Testis (tissue), 3 donors: ENCODE data around the gene ADGRA1. TPM values are rescaled to one million over a fixed set of nuclear protein-coding genes. Genes with fewer than 3 reads are reported as not detected.

Experiments
- DNase-seq: peaks from one replicate; pipeline ENCODE4 v3.0.0-alpha.2; 2019
- H3K27ac ChIP-seq, 2 donors: fragments of 200-600 bp; sonication (generic); one replicate each; pipeline ENCODE4 v1.5.1; 2019
- H3K27me3 ChIP-seq: fragments of 200-600 bp; sonication (generic); one replicate; pipeline ENCODE4 v1.5.1; 2019
- H3K36me3 ChIP-seq: fragments of 200-600 bp; sonication (generic); one replicate; pipeline ENCODE4 v1.5.1; 2017; ENCODE audit warnings: low read depth; ENCODE audit errors: missing control alignments
- H3K4me1 ChIP-seq: fragments of 200-600 bp; sonication (generic); one replicate; pipeline ENCODE4 v1.5.1; 2019
- H3K4me3 ChIP-seq, 2 donors: fragments of 200-600 bp; sonication (generic); one replicate each; pipeline ENCODE4 v1.5.1; 2017 to 2019
- H3K9me3 ChIP-seq: fragments of 200-600 bp; sonication (generic); one replicate; pipeline ENCODE4 v1.5.1; 2017
- POLR2A ChIP-seq: fragments of 450-650 bp; IDR thresholded peaks from one replicate; pipeline ENCODE4 v1.6.1; 2017; ENCODE audit warnings: antibody characterized with exemption, mild to moderate bottlenecking, moderate library complexity
- WGBS, 2 donors: methylation state at CpG; one replicate each; pipeline ENCODE4 v1.1.5; 2018; 5-methylcytosine and 5-hydroxymethylcytosine counted together
- intact Hi-C: fragments of 100-400 bp; cut with DNase I; formaldehyde crosslinking; loops from one replicate; pipeline ENCODE4 v1.15.1; 2023; ENCODE audit warnings: low total_unique reads
- polyA plus RNA-seq: library from polyadenylated mRNA; stranded (reverse); fragments of 350-450 nt; fragmentation: Illumina TruSeq; extraction: RNeasy Lipid Tissue Mini Kit (QIAGEN cat#74804); gene quantifications from one replicate; pipeline ENCODE4 v1.2.3, GENCODE V29; 2014; ENCODE audit warnings: low read depth, low replicate concordance; ENCODE audit not compliant: insufficient read depth
- total RNA-seq, 2 donors: library from RNA; depleted of rRNA; stranded (reverse); fragments of >200 nt; gene quantifications; one replicate each; pipeline ENCODE4 v1.2.3, GENCODE V29; 2016
- TF ChIP-seq, protein P1 (sequence below), 3 experiments: fragments of 450-650 bp in 2 of 3; fragments of 200-600 bp in 1 of 3; sonication (generic) in 1 of 3; IDR thresholded peaks; one replicate each; pipeline ENCODE4 v1.5.1; 2016 to 2019; ENCODE audit warnings: antibody characterized with exemption in 3 of 3, mild to moderate bottlenecking in 2 of 3, moderate library complexity in 1 of 3

Gene ADGRA1
- total and polyA plus RNA-seq, 3 donors from 2014 or later, result 0.95 to 1.4 (median 1.1) TPM

DNA sequence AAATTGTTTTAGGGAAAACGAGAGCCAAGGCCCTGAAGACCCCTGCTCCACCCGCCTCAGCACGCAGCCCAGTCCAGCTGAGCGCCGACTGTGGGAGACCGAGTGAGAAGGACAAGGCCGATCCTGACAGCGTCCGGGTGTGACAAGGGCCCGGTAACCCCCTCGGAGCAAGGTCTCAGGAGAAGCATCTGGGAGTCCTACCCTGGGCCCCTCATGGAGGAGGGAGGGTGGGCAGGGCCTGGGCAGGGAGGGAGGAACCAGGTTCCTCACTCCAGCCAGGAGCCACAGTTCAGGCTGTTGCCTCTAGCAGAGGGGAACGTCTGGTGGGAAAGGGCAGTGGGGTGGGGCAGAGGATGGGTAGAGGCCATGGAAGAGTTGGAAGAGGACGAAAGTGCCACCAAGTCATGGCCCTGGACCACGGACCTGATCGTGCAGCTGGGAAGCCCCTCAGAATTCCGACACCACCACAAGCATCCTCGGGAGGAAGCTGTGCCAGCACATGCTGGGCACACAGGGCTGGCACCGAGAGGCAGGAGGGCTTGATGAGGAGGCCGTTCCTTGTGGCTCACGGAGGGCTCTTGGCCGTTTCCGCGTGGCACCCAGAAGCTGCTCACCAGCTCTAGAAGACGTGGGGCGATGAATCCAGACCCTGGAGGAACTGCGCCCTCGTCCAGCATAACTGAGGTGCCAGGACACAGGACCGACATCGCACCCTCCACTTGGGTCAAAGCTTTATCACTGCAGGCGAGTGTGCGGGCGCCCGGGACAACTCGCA, 70.1 kb downstream of the ADGRA1 start:
- TF ChIP-seq POLR2A, result no peak
- TF ChIP-seq, protein P1, sequence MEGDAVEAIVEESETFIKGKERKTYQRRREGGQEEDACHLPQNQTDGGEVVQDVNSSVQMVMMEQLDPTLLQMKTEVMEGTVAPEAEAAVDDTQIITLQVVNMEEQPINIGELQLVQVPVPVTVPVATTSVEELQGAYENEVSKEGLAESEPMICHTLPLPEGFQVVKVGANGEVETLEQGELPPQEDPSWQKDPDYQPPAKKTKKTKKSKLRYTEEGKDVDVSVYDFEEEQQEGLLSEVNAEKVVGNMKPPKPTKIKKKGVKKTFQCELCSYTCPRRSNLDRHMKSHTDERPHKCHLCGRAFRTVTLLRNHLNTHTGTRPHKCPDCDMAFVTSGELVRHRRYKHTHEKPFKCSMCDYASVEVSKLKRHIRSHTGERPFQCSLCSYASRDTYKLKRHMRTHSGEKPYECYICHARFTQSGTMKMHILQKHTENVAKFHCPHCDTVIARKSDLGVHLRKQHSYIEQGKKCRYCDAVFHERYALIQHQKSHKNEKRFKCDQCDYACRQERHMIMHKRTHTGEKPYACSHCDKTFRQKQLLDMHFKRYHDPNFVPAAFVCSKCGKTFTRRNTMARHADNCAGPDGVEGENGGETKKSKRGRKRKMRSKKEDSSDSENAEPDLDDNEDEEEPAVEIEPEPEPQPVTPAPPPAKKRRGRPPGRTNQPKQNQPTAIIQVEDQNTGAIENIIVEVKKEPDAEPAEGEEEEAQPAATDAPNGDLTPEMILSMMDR (IDR thresholded peaks at IDR 0.05), result no peak
- intact Hi-C loops, result no loop called here
- DNase-seq, result no peak
- H3K4me1 ChIP-seq, result peaks cover 18% of the 10 kb centered on the region
- WGBS, 2 donors, result 74 to 80% methylated on average over 33 to 34 of the region's 34 CpGs
- H3K4me3 ChIP-seq, result no peak overlapping the region
- H3K9me3 ChIP-seq, result no peaks in the 10 kb centered on the region
- H3K27ac ChIP-seq, result no peak overlapping the region
- H3K36me3 ChIP-seq, result no peaks in the 10 kb centered on the region
- no peaks in the 10 kb centered on the region for H3K27me3 ChIP-seq

DNA sequence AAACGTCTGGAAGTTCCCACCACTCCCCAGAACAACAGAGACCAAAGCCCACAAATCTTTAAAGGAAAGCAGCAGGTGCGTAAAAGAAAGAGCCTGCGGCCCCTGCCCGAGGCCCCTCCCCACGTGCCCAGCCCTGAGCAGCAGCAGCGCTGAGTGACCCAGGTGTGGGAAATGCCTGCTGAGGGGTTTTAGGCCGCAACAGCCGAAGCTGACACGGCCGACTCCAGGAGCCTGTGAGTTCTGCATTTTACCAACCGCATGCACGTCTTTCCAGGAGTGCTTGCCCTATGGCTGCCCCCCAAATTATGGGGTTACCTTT, 70.7 kb downstream of the ADGRA1 start:
- Histone ChIP-seq H3K9me3 (no peaks in the 10 kb centered on the region), H3K27ac (no peak overlapping the region), H3K36me3 (no peaks in the 10 kb centered on the region), H3K4me3 (no peak overlapping the region), H3K27me3 (no peaks in the 10 kb centered on the region), H3K4me1 (peaks cover 18% of the 10 kb centered on the region)
- TF ChIP-seq POLR2A, result no peak
- TF ChIP-seq, protein P1 (IDR thresholded peaks at IDR 0.05), result no peak
- DNase-seq, result no peak
- 69 to 70% methylated on average over 6 to 12 of the region's 12 CpGs for WGBS, 2 donors
- intact Hi-C loops, result no loop called here

DNA sequence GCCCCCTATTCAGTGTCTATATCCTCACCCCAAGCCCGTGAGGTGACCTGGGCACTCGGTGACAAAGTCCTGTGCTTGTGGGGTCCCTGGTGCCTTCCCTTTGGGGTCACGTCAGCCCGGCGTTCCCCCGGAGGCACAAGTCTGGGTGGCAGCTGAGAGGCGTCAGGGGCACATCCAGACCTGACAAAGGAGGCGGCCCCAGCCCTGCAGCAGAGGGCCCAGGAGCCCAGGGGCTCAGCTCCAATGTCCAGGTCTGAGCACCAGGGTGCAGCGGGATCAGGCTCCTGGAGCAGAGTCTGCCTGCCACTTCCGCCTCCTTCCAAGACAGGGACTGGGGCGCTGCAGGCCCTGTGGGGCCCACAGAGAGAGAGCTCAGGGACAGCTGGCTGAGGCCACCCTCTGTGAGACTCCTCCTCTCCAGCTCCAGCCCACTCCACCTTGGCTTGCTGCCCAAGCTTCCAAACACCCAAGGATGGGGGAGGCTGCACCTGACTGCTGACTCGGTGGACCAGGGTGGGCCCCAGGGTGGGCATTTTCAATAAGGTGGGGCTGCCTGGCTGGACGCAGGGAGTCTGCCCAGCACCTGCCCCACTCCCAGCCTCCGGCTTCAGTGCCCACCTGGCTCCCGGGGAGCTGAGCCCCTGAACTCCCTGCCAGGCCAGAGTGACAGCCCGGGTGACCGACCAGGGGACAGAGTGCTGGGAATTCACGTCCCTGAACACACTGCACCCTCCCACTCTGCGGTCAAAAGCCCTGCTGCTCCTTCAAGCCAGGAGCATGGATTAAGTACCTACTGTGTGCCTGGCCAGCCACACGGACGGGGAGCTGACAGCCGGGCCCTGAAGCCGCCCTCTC, 71.3 kb downstream of the ADGRA1 start:
- 62 to 83% methylated on average over 2 to 22 of the region's 23 CpGs for WGBS, 2 donors
- no peaks in the 10 kb centered on the region for H3K27me3 ChIP-seq
- intact Hi-C loops, result no loop called here
- peaks cover 18% of the 10 kb centered on the region for H3K4me1 ChIP-seq
- no peaks in the 10 kb centered on the region for H3K36me3 ChIP-seq
- H3K9me3 ChIP-seq, result no peaks in the 10 kb centered on the region
- peak overlapping the region in 1 of 2 donors; percentile 74 for H3K4me3 ChIP-seq
- DNase-seq, result peak; percentile 57
- TF ChIP-seq, protein P1 (IDR thresholded peaks at IDR 0.05), result no peak
- TF ChIP-seq POLR2A, result no peak
- no peak overlapping the region for H3K27ac ChIP-seq

DNA sequence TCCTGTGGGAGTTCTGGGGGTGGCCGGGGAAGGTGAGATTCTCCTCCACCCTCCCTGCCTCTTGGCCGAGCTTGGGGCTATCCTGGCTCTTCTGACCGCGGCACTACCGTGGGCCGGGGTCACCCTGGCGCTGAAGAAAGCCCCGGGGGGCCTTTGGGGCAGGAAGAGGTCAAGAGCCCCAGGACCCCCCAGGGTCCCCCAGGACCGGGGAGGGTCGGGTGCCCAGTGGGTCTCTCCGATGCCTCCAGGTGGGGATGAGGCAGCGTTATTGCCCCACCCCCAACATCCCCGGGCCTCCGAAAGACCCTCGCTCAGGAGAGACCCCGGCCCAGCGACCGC, 71.9 kb downstream of the ADGRA1 start:
- TF ChIP-seq, protein P1 (IDR thresholded peaks at IDR 0.05), result no peak
- TF ChIP-seq POLR2A, result no peak
- Histone ChIP-seq H3K36me3 (no peaks in the 10 kb centered on the region), H3K9me3 (no peaks in the 10 kb centered on the region), H3K27me3 (no peaks in the 10 kb centered on the region), H3K4me1 (peaks cover 18% of the 10 kb centered on the region), H3K4me3 (peak overlapping the region; percentile 58 to 74), H3K27ac (no peak overlapping the region)
- WGBS, 2 donors, result 14% methylated on average over 15 of the region's 18 CpGs; no CpG with 5 or more reads in 1 of the 2 donors
- no peak for DNase-seq
- intact Hi-C loops, result no loop called here
